Embryonic facial prominence (tissue), 1 donor: Measurements from ENCODE around the gene AGBL3.

Experiments used
- DNase-seq: peaks from one replicate; pipeline ENCODE4 v3.0.0-alpha.2; 2016; ENCODE audit errors: extremely low spot score

The AGBL3 gene

DNA sequence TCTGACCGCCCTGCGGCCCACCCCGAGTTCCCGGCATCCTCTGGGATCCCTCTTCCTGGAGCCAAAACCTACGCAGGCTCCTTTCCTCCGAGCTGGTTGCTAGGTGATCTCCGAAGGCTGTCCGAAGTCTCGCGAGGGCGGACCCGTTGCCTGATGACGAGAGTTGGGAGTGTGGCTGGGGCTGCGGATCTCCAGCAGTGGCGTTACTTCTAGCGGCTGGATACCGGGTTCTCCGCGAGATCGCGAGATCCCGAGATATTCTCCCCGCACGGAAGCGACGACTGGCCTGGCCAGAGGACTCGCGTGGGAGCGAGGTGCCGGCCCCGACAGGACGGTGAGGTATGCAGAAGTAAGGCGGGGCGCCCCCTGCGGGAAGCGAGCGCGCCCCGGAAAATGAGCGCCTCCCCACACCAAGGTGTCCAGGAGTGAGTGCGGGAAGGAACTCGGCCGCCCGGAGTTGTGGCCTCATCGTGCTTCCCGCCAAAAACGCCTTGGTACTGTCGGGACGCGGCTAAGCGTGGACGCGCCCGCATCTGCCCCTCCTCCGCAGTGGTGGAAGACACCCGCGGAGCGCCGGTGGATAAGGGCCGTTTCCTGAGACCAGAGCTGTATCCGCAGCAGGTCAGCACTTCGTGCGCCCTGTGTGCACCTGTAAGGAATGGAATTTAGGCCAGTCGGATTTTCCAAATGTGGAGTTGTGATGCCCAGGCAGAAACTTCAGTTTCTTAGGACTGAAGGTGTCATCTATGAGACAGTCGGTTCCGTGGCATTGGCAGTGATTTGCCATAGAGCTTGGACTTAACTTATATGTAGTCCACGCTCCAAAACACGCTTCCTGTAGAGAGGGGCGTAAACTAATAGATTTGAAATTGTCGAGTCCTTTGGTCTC, at the start of gene AGBL3:
Gene AGBL3 (plus strand): TSS at position 146 of the 889 bp plus-strand sequence. CDS start 1,426 bp downstream, outside the sequence.
- DNase-seq, result peak; percentile 97

DNA sequence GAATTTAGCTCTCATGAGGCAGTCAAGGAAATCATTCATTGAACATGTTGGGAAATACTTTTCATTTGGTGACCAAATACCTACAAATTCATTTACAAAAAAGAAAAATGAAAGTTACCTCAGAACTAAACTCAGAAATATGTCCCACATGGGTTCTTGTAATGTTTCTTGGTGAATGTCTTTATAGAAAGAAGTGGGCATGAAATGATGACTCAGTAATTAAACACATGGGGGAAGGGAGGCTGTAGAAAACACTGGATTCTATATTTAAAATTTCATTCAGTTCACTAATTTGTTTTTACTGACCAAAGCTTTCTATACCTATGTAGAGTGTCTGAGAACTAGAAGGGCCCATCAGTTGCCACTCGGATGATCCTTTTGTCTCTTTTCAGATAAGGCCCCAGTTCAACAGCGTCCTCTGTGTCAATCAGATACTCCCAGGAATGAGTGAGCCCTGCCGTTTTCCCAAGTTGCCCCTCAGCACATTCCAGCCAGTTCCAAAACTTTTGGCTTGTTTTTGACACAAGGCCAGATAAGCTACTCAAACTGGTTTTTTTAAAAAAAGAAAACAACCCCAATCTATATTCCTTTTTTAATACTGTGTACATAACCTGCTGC, 49.3 kb upstream of the AGBL3 start:
- DNase-seq, result no peak

DNA sequence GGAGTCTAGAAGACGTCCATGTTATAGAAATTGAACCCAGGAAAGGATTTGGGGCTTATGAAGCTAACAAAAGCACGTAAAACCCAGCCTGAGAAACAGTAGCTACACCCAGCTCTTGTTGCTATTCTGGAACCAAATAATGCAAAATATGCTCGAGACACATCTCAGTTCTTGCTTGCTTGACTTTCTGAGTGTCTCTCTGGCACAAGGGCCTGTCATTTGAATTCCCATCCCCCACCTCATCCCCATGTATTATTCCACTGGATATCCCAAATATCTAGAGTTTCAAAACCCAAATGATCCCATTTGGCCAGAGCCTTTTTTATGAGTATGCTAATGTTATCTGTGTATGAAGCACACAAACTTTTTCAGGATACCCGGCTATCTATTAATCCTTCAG, 48.2 kb upstream of the AGBL3 start:
- no peak for DNase-seq

DNA sequence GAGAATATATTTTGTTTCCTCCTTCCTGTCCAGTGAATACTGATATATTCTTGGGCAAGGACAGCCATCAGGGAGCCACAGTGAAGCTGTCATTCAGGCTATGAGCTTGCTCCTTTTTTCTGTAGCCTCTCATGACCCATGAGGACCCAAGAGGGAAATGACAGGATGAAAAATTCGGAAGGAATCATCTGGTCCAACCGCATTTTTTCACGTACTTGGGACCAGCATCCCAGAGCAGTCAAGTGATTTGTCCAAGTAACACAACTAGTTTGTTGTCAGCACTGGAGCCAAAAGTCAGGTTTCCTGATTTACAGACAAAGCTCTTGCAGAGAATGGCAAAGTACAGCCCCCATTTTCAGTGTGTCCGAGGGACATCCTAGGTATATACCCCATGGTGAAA, 47.2 kb upstream of the AGBL3 start:
- no peak for DNase-seq

DNA sequence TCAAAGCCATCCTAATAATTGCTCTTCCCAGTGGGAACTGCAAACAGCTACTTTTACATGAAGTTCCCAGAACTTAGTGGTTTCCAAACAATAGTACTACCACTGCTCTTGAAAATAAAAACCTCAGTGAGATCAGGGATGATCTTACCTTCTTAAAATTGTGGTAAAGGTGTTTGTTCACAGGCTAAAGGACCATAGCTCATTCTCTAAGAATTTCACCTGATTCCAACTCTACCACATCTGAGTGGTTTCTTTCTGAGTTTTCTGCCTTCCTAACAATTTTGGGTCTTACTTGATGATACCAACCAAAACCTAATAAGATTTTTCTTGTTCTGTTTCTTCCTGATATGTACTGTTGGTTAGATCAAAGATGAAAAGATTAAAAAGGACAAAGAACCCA, 45.6 kb upstream of the AGBL3 start:
- DNase-seq, result no peak

DNA sequence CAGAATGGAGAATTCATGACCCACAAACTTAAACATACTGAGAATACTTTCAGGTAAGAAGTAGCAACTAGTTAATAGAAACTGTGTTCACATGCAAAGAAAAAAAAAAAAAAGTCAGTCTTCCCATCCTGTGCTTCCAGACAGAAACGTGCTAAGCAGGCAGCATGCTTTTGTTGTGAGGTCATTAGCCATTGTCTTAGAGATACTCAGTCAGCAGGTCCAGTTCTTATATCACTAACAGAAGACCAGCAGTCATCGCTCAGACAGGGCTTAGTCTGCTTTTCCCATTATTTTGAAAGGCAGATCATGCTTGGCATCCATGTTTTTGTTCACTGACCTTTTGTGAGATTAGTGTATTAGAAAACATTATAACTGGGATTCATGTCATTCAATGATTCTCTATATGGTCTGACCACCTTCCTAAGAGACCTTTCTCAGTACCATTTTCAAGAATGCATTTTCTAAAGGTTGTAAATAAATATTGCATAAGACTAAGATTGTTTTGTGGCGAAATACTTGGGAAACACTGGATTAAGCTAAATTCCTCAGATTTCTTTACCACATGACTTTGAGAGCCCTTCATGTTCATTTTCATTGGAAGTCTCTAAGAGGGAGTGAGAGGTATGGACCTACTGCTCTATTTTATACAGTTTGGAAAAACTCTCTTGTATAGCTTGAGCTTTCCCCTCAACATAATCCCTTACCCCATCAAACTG, 45.0 kb upstream of the AGBL3 start:
- DNase-seq, result no peak

DNA sequence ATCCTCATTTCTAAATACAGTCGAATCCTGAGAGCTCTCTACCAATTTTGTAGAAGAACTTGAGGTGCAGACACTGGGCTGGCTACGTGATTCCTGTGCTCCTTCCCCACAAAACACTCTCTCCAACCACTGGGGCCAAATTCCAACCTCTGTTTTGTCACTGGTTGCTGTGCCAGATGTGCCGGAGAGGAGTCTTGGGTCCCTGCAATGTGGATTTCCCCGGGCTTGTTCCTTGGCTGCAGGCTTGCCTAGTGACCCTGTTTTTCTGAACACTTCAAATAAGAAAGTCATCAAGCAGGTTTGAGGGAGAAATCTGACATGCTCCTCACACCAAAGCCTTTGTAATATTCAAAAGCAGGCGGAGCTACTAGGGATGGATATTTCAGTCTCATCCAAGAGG, 44.4 kb upstream of the AGBL3 start:
- DNase-seq, result no peak

- no peak for DNase-seq
Measured at GRCh38 chr7:134942690-134943466, 43.4 kb upstream of the AGBL3 start.

GRCh38 chr7:134943785-134944400, 42.4 kb upstream of the AGBL3 start:
- no peak for DNase-seq

- DNase-seq, result no peak
Measured at GRCh38 chr7:134945691-134946090, 40.6 kb upstream of the AGBL3 start.

DNA sequence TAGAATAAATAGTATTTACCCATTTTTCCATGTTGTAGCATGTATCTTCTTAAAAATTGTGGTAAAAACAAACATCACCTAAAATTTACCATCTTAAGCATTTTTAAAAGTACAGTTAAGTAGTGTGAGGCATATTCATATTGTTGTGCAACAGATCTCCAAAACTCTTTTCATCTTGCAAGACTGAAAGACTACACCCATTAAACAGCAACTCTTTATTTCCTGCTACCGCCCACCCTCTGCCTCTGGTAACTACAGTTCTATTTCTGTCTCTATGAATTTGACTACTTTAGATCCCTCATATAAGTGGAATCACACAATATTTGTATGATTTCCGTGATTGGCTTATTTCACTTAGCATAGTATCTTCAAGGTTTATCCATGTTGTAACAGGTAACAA, 40.0 kb upstream of the AGBL3 start:
- no peak for DNase-seq

DNA sequence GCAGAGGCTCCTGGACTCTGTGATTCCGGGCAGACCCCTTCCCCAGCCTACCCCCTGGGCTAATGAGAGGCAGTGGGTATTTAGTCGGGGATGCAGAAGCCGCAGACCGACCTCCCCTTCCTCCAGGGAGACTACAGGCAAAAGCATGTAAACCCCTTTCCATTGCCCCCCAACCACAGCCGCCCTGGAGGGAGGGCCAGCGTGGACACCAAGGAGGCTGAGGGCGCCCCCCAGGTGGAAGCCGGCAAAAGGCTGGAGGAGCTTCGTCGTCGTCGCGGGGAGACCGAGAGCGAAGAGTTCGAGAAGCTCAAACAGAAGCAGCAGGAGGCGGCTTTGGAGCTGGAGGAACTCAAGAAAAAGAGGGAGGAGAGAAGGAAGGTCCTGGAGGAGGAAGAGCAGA, 39.0 kb upstream of the AGBL3 start:
- no peak for DNase-seq

DNA sequence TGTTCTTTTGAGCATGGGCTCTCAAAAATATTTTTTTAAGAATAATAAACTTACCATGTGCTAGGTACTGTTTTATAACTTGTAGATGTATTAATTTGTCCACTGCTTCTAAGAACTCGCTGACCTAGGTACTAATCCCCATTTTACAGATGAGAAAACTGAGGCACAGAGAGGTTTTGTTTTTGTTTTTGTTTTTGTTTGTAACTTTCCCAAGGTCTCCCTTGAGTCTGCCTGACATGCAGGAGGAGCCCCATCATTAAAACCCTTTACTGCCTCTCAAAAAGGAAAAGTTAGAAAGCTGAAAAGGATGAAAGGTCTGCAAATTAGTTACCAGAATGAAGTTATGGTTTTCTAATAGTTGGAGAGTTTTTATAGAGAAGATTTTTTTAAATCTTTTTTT, 38.5 kb upstream of the AGBL3 start:
- no peak for DNase-seq

DNA sequence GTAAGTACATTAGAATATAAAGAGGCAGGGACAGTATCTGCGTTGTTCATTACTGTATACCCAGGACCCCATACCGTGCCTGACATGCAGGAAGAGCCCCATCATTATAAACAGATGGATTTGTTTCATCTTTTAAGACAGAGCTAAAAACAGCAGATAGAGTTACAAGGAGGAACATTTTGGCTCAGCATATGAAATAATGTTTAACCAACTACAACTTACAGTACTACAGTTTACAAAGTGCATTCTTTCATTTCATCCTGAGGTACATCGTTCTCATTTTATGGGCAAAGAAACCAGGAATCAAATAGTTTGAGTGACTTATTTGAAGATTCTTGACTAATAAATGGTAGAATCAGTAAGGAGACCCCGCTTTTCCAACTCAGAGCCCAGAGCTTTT, 38.1 kb upstream of the AGBL3 start:
- no peak for DNase-seq

DNA sequence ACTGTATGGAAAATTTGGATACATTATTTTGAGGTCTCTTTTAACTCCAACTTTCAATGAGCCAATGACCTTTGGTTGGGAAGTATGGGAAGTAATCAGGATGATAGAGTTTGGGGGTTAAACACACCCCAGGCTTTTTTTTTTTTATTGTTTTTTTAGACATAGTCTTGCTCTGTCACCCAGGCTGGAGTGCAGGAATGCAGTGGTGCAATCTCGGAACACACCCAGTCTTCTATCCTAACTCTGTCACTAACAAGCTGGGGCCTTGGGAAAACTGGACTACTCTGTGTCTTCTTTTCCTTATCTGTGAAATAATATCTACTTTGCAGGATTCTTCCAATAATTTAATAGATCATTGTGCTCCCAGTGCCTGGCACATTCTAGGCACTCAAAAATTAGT, 37.6 kb upstream of the AGBL3 start:
- DNase-seq, result no peak

DNA sequence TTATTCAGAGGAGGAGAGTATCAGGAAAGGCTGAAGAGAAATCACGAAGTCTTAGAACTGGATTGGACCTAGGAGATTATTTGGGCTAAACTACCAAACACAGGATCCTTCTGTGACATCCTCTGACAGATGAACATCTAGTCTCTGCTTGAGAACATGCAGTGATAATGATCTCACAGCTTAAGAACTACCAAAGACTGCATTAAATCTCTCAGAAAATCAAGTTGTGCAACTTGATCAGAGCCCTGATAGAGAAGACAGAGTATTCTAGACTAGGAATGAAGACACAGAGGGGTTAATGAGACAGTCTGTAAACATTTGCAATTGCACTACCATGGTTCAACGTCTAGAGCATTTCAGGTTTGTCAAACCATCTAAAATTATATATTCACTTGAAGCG, 37.1 kb upstream of the AGBL3 start:
- DNase-seq, result no peak

DNA sequence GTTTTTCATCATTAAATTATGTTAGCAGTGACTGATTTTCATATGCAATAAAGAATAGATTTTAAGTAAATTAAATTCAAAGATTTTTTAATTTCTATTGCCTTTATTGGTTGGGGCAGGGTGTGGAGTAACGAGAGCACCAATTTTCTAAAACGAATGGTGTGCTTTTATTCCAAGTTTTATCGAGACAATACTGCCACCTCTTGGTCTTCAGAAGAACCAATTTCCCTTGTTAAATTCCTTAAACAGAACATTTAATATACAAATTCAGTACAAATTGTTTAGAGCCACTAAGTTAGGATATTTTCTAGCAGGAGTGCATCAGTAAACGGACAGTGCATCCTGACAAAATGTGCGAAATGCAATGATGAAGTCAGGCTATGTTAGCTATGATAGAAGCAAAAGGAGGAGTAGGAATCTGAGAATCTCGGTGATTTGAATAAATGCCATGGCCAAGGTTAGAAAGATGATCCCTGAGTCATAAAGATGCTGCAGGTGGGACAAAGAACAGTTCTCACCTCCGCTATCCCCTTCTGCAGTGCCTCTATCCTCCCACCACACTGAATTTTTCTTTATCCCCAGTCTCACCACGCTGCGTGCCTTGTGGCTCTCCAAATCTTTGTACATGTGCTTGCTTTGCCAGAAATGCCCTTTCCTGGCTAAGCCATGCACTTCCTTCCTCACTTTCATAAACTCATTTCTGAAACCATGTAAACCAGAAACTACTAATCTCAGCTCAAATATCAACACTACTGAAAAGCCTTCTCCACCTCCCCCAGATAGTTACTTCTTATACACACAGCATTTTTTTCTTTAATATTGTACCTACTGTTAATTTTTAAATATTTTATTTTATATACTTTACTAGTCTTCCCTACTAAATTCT, 31.9 kb upstream of the AGBL3 start:
- DNase-seq, result peak; percentile 27

DNA sequence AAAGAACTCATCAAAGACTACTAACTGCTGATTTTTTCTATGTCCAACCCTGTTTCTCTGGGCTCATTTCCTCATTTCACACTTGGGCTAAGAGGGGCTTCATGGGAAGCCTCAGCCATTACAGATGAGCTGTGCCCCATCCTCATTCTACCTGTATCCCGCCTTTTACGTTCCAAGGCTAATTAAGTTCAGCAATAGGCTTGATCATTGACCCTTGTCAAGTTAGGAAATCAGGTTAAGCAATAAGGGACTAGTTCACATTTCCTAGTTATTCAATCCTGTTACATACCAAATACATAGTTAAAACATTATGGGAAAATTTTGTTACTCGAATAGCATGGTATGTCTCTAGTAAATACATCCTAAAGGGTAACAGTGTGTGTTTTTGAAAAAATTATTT, 29.3 kb upstream of the AGBL3 start:
- no peak for DNase-seq

GRCh38 chr7:134959810-134960209, 26.5 kb upstream of the AGBL3 start:
- DNase-seq, result no peak

DNA sequence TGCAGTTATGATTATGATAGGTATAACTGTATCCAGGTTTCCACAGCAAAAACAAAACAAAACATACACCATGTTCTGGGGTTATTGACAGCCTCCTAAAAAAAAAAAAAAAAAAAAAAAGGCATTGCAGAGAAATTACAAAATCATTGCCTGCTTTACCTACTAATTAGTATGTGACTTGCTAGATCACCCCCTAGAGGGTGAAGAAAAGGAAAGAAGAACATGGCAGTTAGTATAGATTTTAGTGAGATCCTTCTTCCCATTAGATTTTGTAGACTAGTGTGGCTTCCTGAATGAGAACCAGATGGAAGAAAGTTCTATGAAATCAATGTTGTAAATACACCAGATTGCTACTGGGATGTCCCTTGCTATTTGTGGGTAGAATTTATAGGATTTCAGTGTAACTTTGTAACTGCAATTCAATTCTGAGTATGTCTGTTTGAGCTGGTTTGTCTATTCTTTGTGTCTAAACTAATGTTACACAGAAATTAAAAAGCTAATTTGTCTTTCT, 24.0 kb upstream of the AGBL3 start:
- DNase-seq, result peak; percentile 10
